Caco-2 (cell line): Measurements from ENCODE around the gene SEC14L6. TPM values are rescaled to one million over a fixed set of nuclear protein-coding genes. Genes with fewer than 3 reads are reported as not detected.

Experiments used
- BruUV-seq: library from RNA; stranded (reverse); fragments of 400-500 nt; replicated peaks from 2 replicates; lab custom pipeline; 2021; lab: Mats Ljungman, UMichigan
- CTCF ChIA-PET: fragments of 300-600 bp; sonication (Branson Sonifier 250); formaldehyde crosslinking; loops from one replicate; lab custom pipeline; 2022; ENCODE audit warnings: antibody characterized with exemption; lab: Charles Lee
- POLR2A ChIA-PET: fragments of 300-600 bp; sonication (Branson Sonifier 250); formaldehyde crosslinking; loops from one replicate; lab custom pipeline; 2022; ENCODE audit warnings: antibody characterized with exemption; lab: Charles Lee
- DNase-seq, 2 experiments: peaks; one replicate each; pipeline versions ENCODE4 v3.0.0 to v3.0.0-alpha.2; 2020 to 2022
- H3K27me3 ChIP-seq: replicated peaks from 2 replicates; pipeline ENCODE4 v1.6.0; 2011; ENCODE audit warnings: low read length; ENCODE audit not compliant: control insufficient read depth, insufficient read depth
- H3K36me3 ChIP-seq: 2 replicates; pipeline ENCODE4 v1.5.1; 2011; ENCODE audit warnings: low read length; ENCODE audit not compliant: control insufficient read depth, insufficient read depth
- H3K4me1 ChIP-seq: fragments of 250-450 bp; sonication (Bioruptor Pico); 2 replicates; pipeline ENCODE4 v1.5.1; 2020; ENCODE audit warnings: mild to moderate bottlenecking
- H3K4me3 ChIP-seq: 2 replicates; pipeline ENCODE4 v1.5.1; 2011; ENCODE audit warnings: low read depth, mild to moderate bottlenecking, control low read depth, low read length
- H3K9me3 ChIP-seq: fragments of 250-450 bp; sonication (Bioruptor Pico); 2 replicates; pipeline ENCODE4 v1.5.1; 2020; ENCODE audit warnings: mild to moderate bottlenecking, moderate library complexity
- H3K27ac Mint-ChIP-seq: one replicate; pipeline ENCODE4 v1.8.0; 2022; ENCODE audit warnings: mixed read lengths; ENCODE audit not compliant: unreplicated experiment
- H3K27me3 Mint-ChIP-seq: one replicate; pipeline ENCODE4 v1.8.0; 2022; ENCODE audit warnings: mixed read lengths; ENCODE audit not compliant: insufficient read depth, unreplicated experiment
- H3K36me3 Mint-ChIP-seq: one replicate; pipeline ENCODE4 v1.8.0; 2022; ENCODE audit warnings: mild to moderate bottlenecking, mixed read lengths; ENCODE audit not compliant: insufficient read depth, unreplicated experiment
- H3K4me1 Mint-ChIP-seq: one replicate; pipeline ENCODE4 v1.8.0; 2022; ENCODE audit warnings: low read depth, mixed read lengths; ENCODE audit not compliant: unreplicated experiment
- H3K4me3 Mint-ChIP-seq: one replicate; pipeline ENCODE4 v1.8.0; 2022; ENCODE audit warnings: mild to moderate bottlenecking, moderate library complexity, mixed read lengths; ENCODE audit not compliant: unreplicated experiment
- H3K9me3 Mint-ChIP-seq: one replicate; pipeline ENCODE4 v1.8.0; 2022; ENCODE audit warnings: mixed read lengths; ENCODE audit not compliant: unreplicated experiment
- intact Hi-C: fragments of 100-400 bp; cut with micrococcal nuclease; formaldehyde crosslinking; loops from one replicate; pipeline ENCODE4 v1.10.0; 2022; ENCODE audit not compliant: unreplicated experiment
- total RNA-seq: library from RNA; stranded (reverse); gene quantifications from 2 replicates; pipeline ENCODE4 v1.2.3, GENCODE V29; 2022
- TF ChIP-seq, protein P1 (sequence below), 2 experiments: fragments of 200-600 bp in 1 of 2; IDR thresholded peaks; 1 replicate in 1 of 2; 2 replicates in 1 of 2; pipeline versions ENCODE4 v1.5.1 to v1.8.0; 2011 to 2022; ENCODE audit warnings: antibody characterized with exemption in 1 of 2, control low read depth in 1 of 2, inconsistent platforms in 1 of 2, low read depth in 1 of 2, low read length in 1 of 2, mild to moderate bottlenecking in 1 of 2, moderate library complexity in 1 of 2; ENCODE audit not compliant: insufficient read depth in 1 of 2, severe bottlenecking in 1 of 2, unreplicated experiment in 1 of 2

SEC14L6 gene
- total RNA-seq, 1 experiment from 2014 or later: 0.14 TPM

DNA sequence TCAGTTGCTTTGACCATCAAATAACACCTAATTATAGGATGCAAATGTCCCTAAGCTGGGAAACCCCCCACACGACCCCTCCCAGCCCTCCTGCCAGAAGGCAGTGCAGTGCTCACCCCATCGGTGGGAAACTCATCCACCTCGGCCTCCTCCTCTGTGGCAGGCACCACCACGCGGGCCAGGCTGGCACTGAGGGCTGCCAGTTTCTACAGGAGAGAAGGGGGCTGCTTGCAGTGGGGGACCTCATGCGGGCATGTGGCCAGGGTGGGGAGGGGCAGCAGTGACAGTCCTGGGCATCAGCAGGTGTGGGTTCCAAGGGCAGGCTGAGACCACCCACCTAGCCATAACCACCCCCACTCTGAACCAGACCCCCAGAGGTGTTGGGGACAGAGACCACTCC is 34.4 kb upstream of the SEC14L6 start:
- H3K27ac Mint-ChIP-seq: no peak overlapping the region
- intact Hi-C loops: no loop called here
- ChIA-PET POLR2A (no interaction called here), CTCF (no interaction called here)
- H3K9me3 Mint-ChIP-seq: no peaks in the 10 kb centered on the region
- Histone ChIP-seq H3K4me3 (no peak overlapping the region), H3K27me3 (no peaks in the 10 kb centered on the region), H3K36me3 (peaks cover 6% of the 10 kb centered on the region), H3K9me3 (no peaks in the 10 kb centered on the region), H3K4me1 (no peaks in the 10 kb centered on the region)
- no peaks in the 10 kb centered on the region for H3K4me1 Mint-ChIP-seq
- TF ChIP-seq, protein P1, sequence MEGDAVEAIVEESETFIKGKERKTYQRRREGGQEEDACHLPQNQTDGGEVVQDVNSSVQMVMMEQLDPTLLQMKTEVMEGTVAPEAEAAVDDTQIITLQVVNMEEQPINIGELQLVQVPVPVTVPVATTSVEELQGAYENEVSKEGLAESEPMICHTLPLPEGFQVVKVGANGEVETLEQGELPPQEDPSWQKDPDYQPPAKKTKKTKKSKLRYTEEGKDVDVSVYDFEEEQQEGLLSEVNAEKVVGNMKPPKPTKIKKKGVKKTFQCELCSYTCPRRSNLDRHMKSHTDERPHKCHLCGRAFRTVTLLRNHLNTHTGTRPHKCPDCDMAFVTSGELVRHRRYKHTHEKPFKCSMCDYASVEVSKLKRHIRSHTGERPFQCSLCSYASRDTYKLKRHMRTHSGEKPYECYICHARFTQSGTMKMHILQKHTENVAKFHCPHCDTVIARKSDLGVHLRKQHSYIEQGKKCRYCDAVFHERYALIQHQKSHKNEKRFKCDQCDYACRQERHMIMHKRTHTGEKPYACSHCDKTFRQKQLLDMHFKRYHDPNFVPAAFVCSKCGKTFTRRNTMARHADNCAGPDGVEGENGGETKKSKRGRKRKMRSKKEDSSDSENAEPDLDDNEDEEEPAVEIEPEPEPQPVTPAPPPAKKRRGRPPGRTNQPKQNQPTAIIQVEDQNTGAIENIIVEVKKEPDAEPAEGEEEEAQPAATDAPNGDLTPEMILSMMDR (IDR thresholded peaks at IDR 0.05; ENCODE audit: insufficient read depth in 1 of 2, low read depth in 1 of 2, low read length in 1 of 2, severe bottlenecking in 1 of 2, unreplicated experiment in 1 of 2): no peak
- no peaks in the 10 kb centered on the region for H3K27me3 Mint-ChIP-seq
- peaks cover 65% of the 10 kb centered on the region for H3K36me3 Mint-ChIP-seq
- no TSS peak for BruUV-seq
- no peak overlapping the region for H3K4me3 Mint-ChIP-seq
- DNase-seq: no peak

DNA sequence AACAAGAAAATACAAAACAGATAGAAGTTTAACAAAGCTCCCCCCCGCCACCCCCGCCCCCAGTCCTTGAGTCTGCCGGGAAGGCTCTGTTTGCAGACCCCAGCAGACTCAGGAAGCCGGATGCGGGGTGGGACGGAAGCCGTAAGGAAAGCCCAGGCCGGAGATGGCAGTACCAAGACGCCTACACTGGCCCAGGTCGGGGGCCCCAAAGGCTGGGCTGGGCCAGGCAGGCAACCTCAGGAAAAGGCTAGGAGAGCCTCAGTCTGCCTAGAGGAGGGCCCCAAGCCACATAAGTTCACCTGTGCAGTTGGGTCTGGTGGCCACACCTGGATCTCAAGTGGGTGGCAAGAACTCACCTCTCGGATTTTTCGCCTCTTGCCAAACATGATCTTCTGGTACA is 31.9 kb upstream of the SEC14L6 start:
- no peaks in the 10 kb centered on the region for H3K9me3 ChIP-seq
- Mint-ChIP-seq H3K4me1 (peaks cover 6% of the 10 kb centered on the region), H3K27me3 (no peaks in the 10 kb centered on the region), H3K9me3 (no peaks in the 10 kb centered on the region), H3K36me3 (peaks cover 60% of the 10 kb centered on the region), H3K4me3 (no peak overlapping the region), H3K27ac (no peak overlapping the region)
- H3K36me3 ChIP-seq: peaks cover 4% of the 10 kb centered on the region
- no peak for DNase-seq
- intact Hi-C loops: no loop called here
- ChIA-PET CTCF (no interaction called here), POLR2A (no interaction called here)
- BruUV-seq: no TSS peak
- no peaks in the 10 kb centered on the region for H3K27me3 ChIP-seq
- H3K4me1 ChIP-seq: peaks cover 13% of the 10 kb centered on the region
- H3K4me3 ChIP-seq: no peak overlapping the region
- TF ChIP-seq, protein P1 (IDR thresholded peaks at IDR 0.05; ENCODE audit: insufficient read depth in 1 of 2, low read depth in 1 of 2, low read length in 1 of 2, severe bottlenecking in 1 of 2, unreplicated experiment in 1 of 2): no peak

DNA sequence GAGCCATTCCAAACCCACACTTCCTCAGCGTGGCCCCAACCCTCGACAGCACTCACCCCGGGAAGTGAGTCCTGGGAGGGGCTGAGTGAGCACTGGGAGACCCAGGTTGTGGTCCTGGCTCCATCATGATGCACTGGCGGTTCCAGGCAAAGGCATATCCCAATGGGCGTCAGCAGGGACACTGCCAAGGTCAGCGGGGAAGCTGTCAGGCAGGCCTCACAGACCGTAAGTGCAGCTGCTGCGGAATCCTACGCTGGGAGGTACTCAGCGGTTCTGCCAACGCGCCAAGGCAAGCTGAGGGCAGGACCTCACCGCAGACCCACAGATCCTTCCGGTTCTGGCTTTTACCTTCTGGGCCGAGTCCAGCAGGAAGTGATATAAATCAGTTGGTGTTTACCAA is 29.3 kb upstream of the SEC14L6 start:
- BruUV-seq: no TSS peak
- Mint-ChIP-seq H3K4me3 (no peak overlapping the region), H3K9me3 (no peaks in the 10 kb centered on the region), H3K27me3 (no peaks in the 10 kb centered on the region), H3K27ac (no peak overlapping the region), H3K36me3 (peaks cover 41% of the 10 kb centered on the region), H3K4me1 (peaks cover 19% of the 10 kb centered on the region)
- ChIA-PET POLR2A (no interaction called here), CTCF (no interaction called here)
- Histone ChIP-seq H3K36me3 (peaks cover 4% of the 10 kb centered on the region), H3K4me3 (no peak overlapping the region), H3K9me3 (no peaks in the 10 kb centered on the region), H3K27me3 (no peaks in the 10 kb centered on the region), H3K4me1 (peaks cover 31% of the 10 kb centered on the region)
- intact Hi-C loops: no loop called here
- DNase-seq: no peak
- TF ChIP-seq, protein P1 (IDR thresholded peaks at IDR 0.05; ENCODE audit: insufficient read depth in 1 of 2, low read depth in 1 of 2, low read length in 1 of 2, severe bottlenecking in 1 of 2, unreplicated experiment in 1 of 2): no peak
